Fibroblast of lung (primary cell): ENCODE measurements around the gene DGLUCY. TPM values are rescaled to one million over a fixed set of nuclear protein-coding genes. Genes with fewer than 3 reads are reported as not detected.
A peak's percentile ranks its signal among the peaks of the same experiment; 100 is the strongest.

Experiments used
- DNase-seq, 2 donors: peaks; one replicate each; pipeline versions ENCODE4 v3.0.0 to v3.0.0-alpha.2; 2010; ENCODE audit warnings: low read depth in 2 of 2
- H2AFZ ChIP-seq: 2 replicates; pipeline ENCODE4 v1.5.1; 2012; ENCODE audit warnings: low read length, control low read depth, inconsistent platforms
- H3K27ac ChIP-seq: 2 replicates; pipeline ENCODE4 v1.5.1; 2011; ENCODE audit warnings: low read length, control low read depth; ENCODE audit not compliant: insufficient read depth
- H3K27me3 ChIP-seq: 2 replicates; pipeline ENCODE4 v1.5.1; 2011; ENCODE audit warnings: mild to moderate bottlenecking, low read length; ENCODE audit not compliant: control insufficient read depth, insufficient read depth
- H3K36me3 ChIP-seq: 2 replicates; pipeline ENCODE4 v1.5.1; 2011; ENCODE audit warnings: low read length; ENCODE audit not compliant: control insufficient read depth, insufficient read depth
- H3K4me1 ChIP-seq: 2 replicates; pipeline ENCODE4 v1.5.1; 2011; ENCODE audit warnings: low read length; ENCODE audit not compliant: control insufficient read depth, insufficient read depth; ENCODE audit errors: extremely low read depth
- H3K4me2 ChIP-seq: 2 replicates; pipeline ENCODE4 v1.5.1; 2011; ENCODE audit warnings: low read length, control low read depth; ENCODE audit not compliant: insufficient read depth; ENCODE audit errors: extremely low read depth
- H3K4me3 ChIP-seq, 4 experiments: fragments of 200-600 bp in 1 of 4; sonication (generic) in 1 of 4; replicated peaks in 1 of 4; 2 replicates each; pipeline ENCODE4 v1.5.1; 2011 to 2016; ENCODE audit warnings: low read length in 4 of 4, low read depth in 3 of 4, mild to moderate bottlenecking in 3 of 4, control low read depth in 2 of 4, inconsistent platforms in 1 of 4, mixed read lengths in 1 of 4; ENCODE audit not compliant: insufficient read depth in 1 of 4; ENCODE audit errors: control extremely low read depth in 1 of 4
- H3K79me2 ChIP-seq: 2 replicates; pipeline ENCODE4 v1.5.1; 2012; ENCODE audit warnings: mild to moderate bottlenecking, low read length, inconsistent platforms; ENCODE audit not compliant: control insufficient read depth, insufficient read depth
- H3K9ac ChIP-seq: 2 replicates; pipeline ENCODE4 v1.5.1; 2011; ENCODE audit warnings: mild to moderate bottlenecking, low read length, control low read depth; ENCODE audit not compliant: insufficient read depth
- H3K9me3 ChIP-seq: 2 replicates; pipeline ENCODE4 v1.5.1; 2012; ENCODE audit warnings: low read depth, low read length; ENCODE audit not compliant: control insufficient read depth, insufficient read depth
- H4K20me1 ChIP-seq: 2 replicates; pipeline ENCODE4 v1.5.1; 2011; ENCODE audit warnings: low read length; ENCODE audit not compliant: control insufficient read depth, insufficient read depth; ENCODE audit errors: extremely low read depth
- EZH2 ChIP-seq: IDR thresholded peaks from 2 replicates; pipeline ENCODE4 v1.5.1; 2012; ENCODE audit warnings: low read length, control low read depth, mild to moderate bottlenecking; ENCODE audit errors: missing control alignments
- polyA plus RNA-seq, 2 donors: library from polyadenylated mRNA; depleted of rRNA in 1 of 2; stranded (reverse) in 1 of 2; unstranded in 1 of 2; fragments of >200 nt; gene quantifications; 2 replicates each; pipeline ENCODE4 v1.2.1, GENCODE V29; 2011 to 2012; ENCODE audit warnings: missing spikeins in 1 of 2
- total RNA-seq: library from RNA; depleted of rRNA; stranded (reverse); fragments of >200 nt; gene quantifications from 2 replicates; pipeline ENCODE4 v1.2.1, GENCODE V29; 2014
- TF ChIP-seq, protein P1 (sequence below), 2 donors: IDR thresholded peaks in 1 of 2; conservative IDR thresholded peaks in 1 of 2; 1 replicate in 1 of 2; 2 replicates in 1 of 2; pipeline ENCODE4 v1.5.1; 2011 to 2012; ENCODE audit warnings: low read length in 2 of 2, control low read depth in 1 of 2, inconsistent platforms in 1 of 2, low read depth in 1 of 2, mild to moderate bottlenecking in 1 of 2

The DGLUCY gene
- total and polyA plus RNA-seq, 2 donors (not counting 1 experiment from before 2014, with no cell fraction given), result 26.7 to 62.1 TPM

DNA sequence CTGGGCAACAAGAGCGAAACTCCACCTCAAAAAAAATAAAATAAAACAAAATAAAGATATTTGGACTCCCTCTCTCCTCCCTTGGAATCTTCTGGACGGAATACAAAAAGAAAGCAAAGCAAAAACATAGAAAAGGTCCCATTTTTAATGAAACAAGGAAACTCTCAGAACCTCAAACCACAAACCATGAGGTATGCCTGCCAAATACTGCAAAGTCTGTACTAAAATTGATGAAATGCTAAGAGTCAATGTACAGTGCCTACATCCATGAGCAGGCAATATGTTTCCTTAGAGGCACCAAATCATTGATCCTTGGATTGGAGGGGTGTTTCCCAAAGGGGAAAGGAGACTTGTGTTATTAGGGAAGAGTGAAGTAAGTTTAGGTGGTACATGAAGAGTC is 45.2 kb upstream of the DGLUCY start:
- Histone ChIP-seq H3K4me1 (no peaks in the 10 kb centered on the region), H3K79me2 (no peaks in the 10 kb centered on the region), H3K9me3 (no peaks in the 10 kb centered on the region), H3K36me3 (no peaks in the 10 kb centered on the region), H2AFZ (no peak overlapping the region), H3K9ac (no peak overlapping the region), H3K27me3 (no peaks in the 10 kb centered on the region), H3K4me3 (no peak overlapping the region), H4K20me1 (no peaks in the 10 kb centered on the region), H3K4me2 (no peak overlapping the region), H3K27ac (no peak overlapping the region)
- peak in 1 of 2 donors; percentile 60 for DNase-seq
- TF ChIP-seq, protein P1, sequence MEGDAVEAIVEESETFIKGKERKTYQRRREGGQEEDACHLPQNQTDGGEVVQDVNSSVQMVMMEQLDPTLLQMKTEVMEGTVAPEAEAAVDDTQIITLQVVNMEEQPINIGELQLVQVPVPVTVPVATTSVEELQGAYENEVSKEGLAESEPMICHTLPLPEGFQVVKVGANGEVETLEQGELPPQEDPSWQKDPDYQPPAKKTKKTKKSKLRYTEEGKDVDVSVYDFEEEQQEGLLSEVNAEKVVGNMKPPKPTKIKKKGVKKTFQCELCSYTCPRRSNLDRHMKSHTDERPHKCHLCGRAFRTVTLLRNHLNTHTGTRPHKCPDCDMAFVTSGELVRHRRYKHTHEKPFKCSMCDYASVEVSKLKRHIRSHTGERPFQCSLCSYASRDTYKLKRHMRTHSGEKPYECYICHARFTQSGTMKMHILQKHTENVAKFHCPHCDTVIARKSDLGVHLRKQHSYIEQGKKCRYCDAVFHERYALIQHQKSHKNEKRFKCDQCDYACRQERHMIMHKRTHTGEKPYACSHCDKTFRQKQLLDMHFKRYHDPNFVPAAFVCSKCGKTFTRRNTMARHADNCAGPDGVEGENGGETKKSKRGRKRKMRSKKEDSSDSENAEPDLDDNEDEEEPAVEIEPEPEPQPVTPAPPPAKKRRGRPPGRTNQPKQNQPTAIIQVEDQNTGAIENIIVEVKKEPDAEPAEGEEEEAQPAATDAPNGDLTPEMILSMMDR (conservative IDR thresholded peaks at IDR 0.05 in 1 of 2, IDR thresholded peaks at IDR 0.05 in 1 of 2; ENCODE audit: low read depth in 1 of 2, low read length in 2 of 2), result no peak
- TF ChIP-seq EZH2, result no peak

DNA sequence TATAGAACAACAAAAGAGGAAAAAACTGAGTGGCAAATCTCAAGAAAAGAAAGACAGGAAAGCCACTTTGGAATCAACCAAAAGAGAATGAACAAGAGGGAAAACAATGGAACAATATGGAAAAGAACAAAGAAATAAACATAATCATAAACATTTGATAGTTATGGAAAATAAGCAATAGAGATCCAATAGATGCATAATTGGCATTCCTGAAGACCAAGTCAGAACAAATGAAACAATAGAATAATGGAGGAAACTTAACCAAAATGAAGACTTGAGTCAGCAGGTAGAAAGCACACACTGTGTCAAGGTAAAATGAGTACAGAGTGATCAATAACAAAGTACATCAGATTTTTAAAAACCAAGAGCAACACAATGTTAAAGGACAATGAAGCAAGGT is 43.3 kb upstream of the DGLUCY start:
- Histone ChIP-seq H3K4me2 (no peak overlapping the region), H3K9me3 (no peaks in the 10 kb centered on the region), H3K9ac (no peak overlapping the region), H3K27ac (no peak overlapping the region), H3K4me1 (no peaks in the 10 kb centered on the region), H2AFZ (no peak overlapping the region), H3K27me3 (no peaks in the 10 kb centered on the region), H3K79me2 (no peaks in the 10 kb centered on the region), H4K20me1 (no peaks in the 10 kb centered on the region), H3K4me3 (no peak overlapping the region), H3K36me3 (no peaks in the 10 kb centered on the region)
- TF ChIP-seq EZH2, result no peak
- TF ChIP-seq, protein P1 (conservative IDR thresholded peaks at IDR 0.05 in 1 of 2, IDR thresholded peaks at IDR 0.05 in 1 of 2; ENCODE audit: low read depth in 1 of 2, low read length in 2 of 2), result no peak
- DNase-seq, result no peak

DNA sequence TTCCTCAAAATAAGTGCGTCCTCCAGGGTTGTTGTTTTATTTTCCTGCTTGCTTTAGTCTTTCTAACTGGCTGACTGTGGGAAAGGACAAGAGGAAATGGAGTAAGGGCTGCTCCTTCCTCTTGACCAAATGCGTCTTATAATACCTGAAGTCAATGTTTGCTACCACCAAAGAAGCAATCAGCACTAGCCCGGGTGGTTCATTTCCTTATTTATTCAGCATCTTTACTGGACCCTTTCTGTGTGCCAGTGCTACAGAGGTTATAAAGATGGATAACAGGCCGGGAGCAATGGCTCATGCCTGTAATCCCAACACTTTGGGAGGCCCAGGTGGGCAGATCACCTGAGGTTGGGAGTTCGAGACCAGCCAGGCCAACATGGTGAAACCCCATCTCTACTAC is 38.3 kb upstream of the DGLUCY start:
- Histone ChIP-seq H3K4me2 (no peak overlapping the region), H3K4me3 (no peak overlapping the region), H2AFZ (no peak overlapping the region), H3K9ac (no peak overlapping the region), H3K27ac (no peak overlapping the region), H3K9me3 (no peaks in the 10 kb centered on the region), H3K79me2 (no peaks in the 10 kb centered on the region), H3K4me1 (no peaks in the 10 kb centered on the region), H3K27me3 (no peaks in the 10 kb centered on the region), H4K20me1 (no peaks in the 10 kb centered on the region), H3K36me3 (no peaks in the 10 kb centered on the region)
- TF ChIP-seq EZH2, result no peak
- TF ChIP-seq, protein P1 (conservative IDR thresholded peaks at IDR 0.05 in 1 of 2, IDR thresholded peaks at IDR 0.05 in 1 of 2; ENCODE audit: low read depth in 1 of 2, low read length in 2 of 2), result no peak
- no peak for DNase-seq
